ENCODE results near the gene CCDC187. TPM values are rescaled to one million over a fixed set of nuclear protein-coding genes. Genes with fewer than 3 reads are reported as not detected.

Gene CCDC187
- total RNA-seq, 2 donors from 2014 or later: 0.04 to 0.09 TPM

- H3K27me3 Mint-ChIP-seq (ENCODE audit: insufficient read depth): no peaks in the 10 kb centered on the region
- DNase-seq: no peak
These were observed 47.7 kb downstream of the CCDC187 start for GRCh38 chr9:136255896-136256890.

GRCh38 chr9:136255166-136255538 is 48.7 kb downstream of the CCDC187 start:
- H3K36me3 Mint-ChIP-seq (ENCODE audit: low read depth): no peaks in the 10 kb centered on the region
- H3K4me3 ChIP-seq (ENCODE audit: low read length): no peak overlapping the region
- no peaks in the 10 kb centered on the region for H3K27me3 ChIP-seq (ENCODE audit: control insufficient read depth, insufficient read depth, low read length, poor library complexity, severe bottlenecking)
- H3K4me3 Mint-ChIP-seq: no peak overlapping the region
- H3K27ac Mint-ChIP-seq: no peak overlapping the region
- TF ChIP-seq CTCF (conservative IDR thresholded peaks at IDR 0.05): no peak
- H3K9me3 Mint-ChIP-seq: no peaks in the 10 kb centered on the region
- no peaks in the 10 kb centered on the region for H3K4me1 Mint-ChIP-seq
- no peaks in the 10 kb centered on the region for H3K27me3 Mint-ChIP-seq (ENCODE audit: insufficient read depth)
- no peak overlapping the region for H3K27ac ChIP-seq (ENCODE audit: low read depth, low read length)
- no peaks in the 10 kb centered on the region for H3K9me3 ChIP-seq (ENCODE audit: control insufficient read depth, low read length)
- peaks cover 3% of the 10 kb centered on the region for H3K4me1 ChIP-seq (ENCODE audit: control insufficient read depth, insufficient read depth, low read length)
- WGBS, 2 experiments (ENCODE audit: insufficient coverage in 1 of 2, insufficient read length in 1 of 2): 82 to 85% methylated on average over 7 to 12 of the region's 12 CpGs
- DNase-seq: no peak
- no peaks in the 10 kb centered on the region for H3K36me3 ChIP-seq (ENCODE audit: control insufficient read depth, insufficient read depth, low read length)
- no peak overlapping the region for H3K9ac ChIP-seq (ENCODE audit: extremely low read depth, low read length, poor library complexity, severe bottlenecking)

More at GRCh38 chr9:136255896-136256890, 47.7 kb downstream of the CCDC187 start:
- H3K36me3 ChIP-seq (ENCODE audit: control insufficient read depth, insufficient read depth, low read length): no peaks in the 10 kb centered on the region
- Mint-ChIP-seq H3K36me3 (ENCODE audit: low read depth) (no peaks in the 10 kb centered on the region), H3K9me3 (no peaks in the 10 kb centered on the region), H3K4me1 (no peaks in the 10 kb centered on the region), H3K4me3 (no peak overlapping the region), H3K27ac (no peak overlapping the region)
- WGBS, 2 experiments (ENCODE audit: insufficient coverage in 1 of 2, insufficient read length in 1 of 2): 82 to 87% methylated on average over 19 to 28 of the region's 28 CpGs
- H3K9ac ChIP-seq (ENCODE audit: extremely low read depth, low read length, poor library complexity, severe bottlenecking): no peak overlapping the region
- H3K4me1 ChIP-seq (ENCODE audit: control insufficient read depth, insufficient read depth, low read length): peaks cover 3% of the 10 kb centered on the region
- no peak overlapping the region for H3K27ac ChIP-seq (ENCODE audit: low read depth, low read length)
- peak; percentile 60 for TF ChIP-seq CTCF (conservative IDR thresholded peaks at IDR 0.05)
- H3K27me3 ChIP-seq (ENCODE audit: control insufficient read depth, insufficient read depth, low read length, poor library complexity, severe bottlenecking): no peaks in the 10 kb centered on the region
- H3K4me3 ChIP-seq (ENCODE audit: low read length): no peak overlapping the region
- H3K9me3 ChIP-seq (ENCODE audit: control insufficient read depth, low read length): no peaks in the 10 kb centered on the region

- Histone ChIP-seq H3K4me1 (ENCODE audit: control insufficient read depth, insufficient read depth, low read length) (peaks cover 3% of the 10 kb centered on the region), H3K9me3 (ENCODE audit: control insufficient read depth, low read length) (no peaks in the 10 kb centered on the region), H3K9ac (ENCODE audit: extremely low read depth, low read length, poor library complexity, severe bottlenecking) (no peak overlapping the region), H3K4me3 (ENCODE audit: low read length) (no peak overlapping the region), H3K27ac (ENCODE audit: low read depth, low read length) (no peak overlapping the region), H3K36me3 (ENCODE audit: control insufficient read depth, insufficient read depth, low read length) (no peaks in the 10 kb centered on the region), H3K27me3 (ENCODE audit: control insufficient read depth, insufficient read depth, low read length, poor library complexity, severe bottlenecking) (no peaks in the 10 kb centered on the region)
- DNase-seq: no peak
- Mint-ChIP-seq H3K9me3 (no peaks in the 10 kb centered on the region), H3K27me3 (ENCODE audit: insufficient read depth) (no peaks in the 10 kb centered on the region), H3K27ac (no peak overlapping the region), H3K36me3 (ENCODE audit: low read depth) (no peaks in the 10 kb centered on the region), H3K4me1 (no peaks in the 10 kb centered on the region), H3K4me3 (no peak overlapping the region)
- WGBS, 2 experiments (ENCODE audit: insufficient coverage in 1 of 2, insufficient read length in 1 of 2): 87 to 89% methylated on average over 18 to 25 of the region's 25 CpGs
- TF ChIP-seq CTCF (conservative IDR thresholded peaks at IDR 0.05): peak; percentile 16
These were observed 49.3 kb downstream of the CCDC187 start for GRCh38 chr9:136254381-136255165.

Measured in endodermal cell (in vitro differentiated cells).